Natural killer cell (primary cell): ENCODE measurements around the gene FXYD6. TPM values are rescaled to one million over a fixed set of nuclear protein-coding genes. Genes with fewer than 3 reads are reported as not detected.

Experiments used
- ATAC-seq, 3 donors: fragments of 150-1000 bp in 2 of 3; fragments of 200-7000 bp in 1 of 3; cut with Tn5 transposase; 1 replicate in 1 of 3; 2 replicates in 2 of 3; pipeline ENCODE4 v1.10.0; 2021; ENCODE audit warnings: mild to moderate bottlenecking in 2 of 3, moderate library complexity in 2 of 3
- DNase-seq, 2 donors: peaks; one replicate each; pipeline versions ENCODE4 v3.0.0 to v3.0.0-alpha.2; 2013 to 2021; ENCODE audit warnings: mixed read lengths in 1 of 2
- H3K27ac ChIP-seq: one replicate; pipeline ENCODE4 v1.5.1; 2013; ENCODE audit warnings: mild to moderate bottlenecking, low read length
- H3K27me3 ChIP-seq: one replicate; pipeline ENCODE4 v1.6.1; 2013; ENCODE audit warnings: low read length; ENCODE audit not compliant: control insufficient read depth, insufficient read depth
- H3K36me3 ChIP-seq: one replicate; pipeline ENCODE4 v1.6.1; 2013; ENCODE audit warnings: low read length; ENCODE audit not compliant: control insufficient read depth, insufficient read depth
- H3K4me1 ChIP-seq: one replicate; pipeline ENCODE4 v1.6.1; 2013; ENCODE audit warnings: low read length; ENCODE audit not compliant: control insufficient read depth, insufficient read depth
- H3K4me3 ChIP-seq: one replicate; pipeline ENCODE4 v1.5.1; 2013; ENCODE audit warnings: low read length
- H3K9me3 ChIP-seq: one replicate; pipeline ENCODE4 v1.6.1; 2013; ENCODE audit warnings: low read length; ENCODE audit not compliant: control insufficient read depth, insufficient read depth
- H3K27ac Mint-ChIP-seq, 2 donors: one replicate each; pipeline ENCODE4 v1.8.0; 2022; ENCODE audit warnings: mild to moderate bottlenecking in 2 of 2, mixed read lengths in 2 of 2, moderate library complexity in 1 of 2
- H3K27me3 Mint-ChIP-seq, 2 donors: one replicate each; pipeline ENCODE4 v1.8.0; 2022; ENCODE audit warnings: low read depth in 2 of 2, mixed read lengths in 2 of 2
- H3K36me3 Mint-ChIP-seq: one replicate; pipeline ENCODE4 v1.8.0; 2022; ENCODE audit warnings: mixed read lengths
- H3K4me1 Mint-ChIP-seq, 2 donors: one replicate each; pipeline ENCODE4 v1.8.0; 2022; ENCODE audit warnings: mixed read lengths in 2 of 2
- H3K4me3 Mint-ChIP-seq: one replicate; pipeline ENCODE4 v1.8.0; 2022; ENCODE audit warnings: mild to moderate bottlenecking, moderate library complexity, mixed read lengths
- H3K9me3 Mint-ChIP-seq, 2 donors: one replicate each; pipeline ENCODE4 v1.8.0; 2022; ENCODE audit warnings: mixed read lengths in 2 of 2
- CTCF ChIP-seq: fragments of 200-600 bp; IDR thresholded peaks from one replicate; pipeline ENCODE4 v1.8.0; 2022; ENCODE audit warnings: antibody characterized with exemption
- WGBS: methylation state at CpG from one replicate; pipeline ENCODE4 v1.1.7; 2013; ENCODE audit warnings: missing lambda C conversion rate; ENCODE audit not compliant: insufficient coverage; 5-methylcytosine and 5-hydroxymethylcytosine counted together
- intact Hi-C: fragments of 100-400 bp; cut with micrococcal nuclease; formaldehyde crosslinking; loops from one replicate; pipeline ENCODE4 v1.14.2; 2022
- total RNA-seq, 4 donors: library from RNA; stranded (reverse); fragments of 120-200 nt in 1 of 4; gene quantifications; one replicate each; pipeline versions ENCODE4 v1.2.3 to v1.2.4, GENCODE V29; 2013 to 2022

The FXYD6 gene
- total RNA-seq, 3 donors from 2014 or later (not counting 1 experiment from before 2014, with no cell fraction given): 0.20 to 0.90 TPM; not detected in 1

GRCh38 chr11:117806846-117807245 is 69.6 kb downstream of the FXYD6 start:
- no peak overlapping the region for H3K27ac ChIP-seq
- no peak for ATAC-seq
- Mint-ChIP-seq H3K27me3 (peaks cover 3 to 19% of the 10 kb centered on the region in 2 donors), H3K9me3 (no peaks in the 10 kb centered on the region), H3K4me1 (no peaks in the 10 kb centered on the region), H3K4me3 (no peak overlapping the region), H3K36me3 (no peaks in the 10 kb centered on the region), H3K27ac (no peak overlapping the region)
- intact Hi-C loops: loop anchor here (1.0 to 10.0 kb wide), 3 partner anchors 10 to 368 kb away; partner anchors contain the start of gene SCN2B
- no peaks in the 10 kb centered on the region for H3K36me3 ChIP-seq
- no peaks in the 10 kb centered on the region for H3K9me3 ChIP-seq
- no peak for TF ChIP-seq CTCF
- no peaks in the 10 kb centered on the region for H3K27me3 ChIP-seq
- 33% methylated on average over 5 of the region's 5 CpGs for WGBS
- peaks cover 15% of the 10 kb centered on the region for H3K4me1 ChIP-seq
- H3K4me3 ChIP-seq: no peak overlapping the region
- no peak for DNase-seq

- no peak overlapping the region for H3K27ac Mint-ChIP-seq
- Histone ChIP-seq H3K4me3 (no peak overlapping the region), H3K27ac (no peak overlapping the region), H3K27me3 (no peaks in the 10 kb centered on the region), H3K9me3 (no peaks in the 10 kb centered on the region), H3K4me1 (peaks cover 15% of the 10 kb centered on the region), H3K36me3 (no peaks in the 10 kb centered on the region)
- WGBS: 69% methylated on average over 1 of the region's 1 CpG
- no peak for TF ChIP-seq CTCF
- no peaks in the 10 kb centered on the region for H3K36me3 Mint-ChIP-seq
- H3K27me3 Mint-ChIP-seq: peaks cover 13% of the 10 kb centered on the region in 2 donors
- intact Hi-C loops: loop anchor here (10.0 kb wide), 1 partner anchor 370 kb away; the partner anchor contains the start of gene SCN2B
- no peak for ATAC-seq
- H3K4me3 Mint-ChIP-seq: no peak overlapping the region
- H3K9me3 Mint-ChIP-seq: no peaks in the 10 kb centered on the region
- no peaks in the 10 kb centered on the region for H3K4me1 Mint-ChIP-seq
- no peak for DNase-seq
These were observed 71.4 kb downstream of the FXYD6 start for GRCh38 chr11:117805045-117805444.

- intact Hi-C loops: loop anchor here (10.0 kb wide), 1 partner anchor 371 kb away; the partner anchor contains the start of gene SCN2B
- no peaks in the 10 kb centered on the region for H3K36me3 ChIP-seq
- WGBS: 91% methylated on average over 8 of the region's 8 CpGs
- Mint-ChIP-seq H3K27ac (no peak overlapping the region), H3K4me1 (no peaks in the 10 kb centered on the region), H3K36me3 (no peaks in the 10 kb centered on the region), H3K4me3 (no peak overlapping the region), H3K27me3 (peaks cover 17 to 24% of the 10 kb centered on the region in 2 donors), H3K9me3 (no peaks in the 10 kb centered on the region)
- no peak for DNase-seq
- H3K27me3 ChIP-seq: no peaks in the 10 kb centered on the region
- peaks cover 9% of the 10 kb centered on the region for H3K4me1 ChIP-seq
- TF ChIP-seq CTCF: no peak
- no peak for ATAC-seq
- no peak overlapping the region for H3K4me3 ChIP-seq
- H3K9me3 ChIP-seq: no peaks in the 10 kb centered on the region
- H3K27ac ChIP-seq: no peak overlapping the region
These were observed 72.6 kb downstream of the FXYD6 start for GRCh38 chr11:117803896-117804295.

GRCh38 chr11:117799634-117800033 is 76.8 kb downstream of the FXYD6 start:
- no peak for TF ChIP-seq CTCF
- no peak overlapping the region for H3K27ac Mint-ChIP-seq
- intact Hi-C loops: loop anchor here (10.0 kb wide), 1 partner anchor 375 kb away; the partner anchor contains the start of gene SCN2B
- H3K9me3 ChIP-seq: no peaks in the 10 kb centered on the region
- no peak overlapping the region for H3K4me3 ChIP-seq
- H3K27me3 ChIP-seq: peaks cover 19% of the 10 kb centered on the region
- peaks cover 39 to 54% of the 10 kb centered on the region in 2 donors for H3K27me3 Mint-ChIP-seq
- H3K4me3 Mint-ChIP-seq: no peak overlapping the region
- no peak overlapping the region for H3K27ac ChIP-seq
- H3K36me3 Mint-ChIP-seq: no peaks in the 10 kb centered on the region
- DNase-seq: no peak
- ATAC-seq: no peak
- 73% methylated on average over 5 of the region's 5 CpGs for WGBS
- H3K4me1 Mint-ChIP-seq: peaks cover 0 to 5% of the 10 kb centered on the region in 2 donors
- no peaks in the 10 kb centered on the region for H3K36me3 ChIP-seq
- peaks cover 19% of the 10 kb centered on the region for H3K4me1 ChIP-seq
- H3K9me3 Mint-ChIP-seq: no peaks in the 10 kb centered on the region
